ENCODE results near the gene SIN3B.
A peak's percentile ranks its signal among the peaks of the same experiment; 100 is the strongest.
"Not testable (repeated sequence)": the region's sequence is repeated elsewhere in the genome, so short reads cannot be mapped to it uniquely, and the experiment has no call there.

SIN3B gene

DNA sequence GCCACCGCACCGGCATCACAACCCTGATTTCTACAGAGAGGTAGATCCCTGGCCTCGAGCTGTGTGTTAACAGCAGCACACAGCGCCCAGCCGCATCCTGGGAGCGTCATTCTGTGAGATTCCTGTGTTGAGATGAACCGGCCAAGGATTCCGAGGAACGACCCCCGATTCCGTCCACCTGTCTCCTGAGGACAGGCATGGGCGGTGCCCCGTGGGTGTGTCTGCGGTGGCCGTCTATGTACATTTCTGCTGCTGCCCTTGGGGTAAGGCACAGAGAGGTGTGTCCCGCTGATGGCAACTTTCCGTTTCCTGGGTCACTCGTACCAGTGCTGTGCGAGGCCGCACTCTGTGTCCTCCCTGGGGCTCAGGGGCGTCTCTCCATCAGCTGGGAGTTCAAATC is 43.5 kb downstream of the SIN3B start:
- no peak for DNase-seq

DNA sequence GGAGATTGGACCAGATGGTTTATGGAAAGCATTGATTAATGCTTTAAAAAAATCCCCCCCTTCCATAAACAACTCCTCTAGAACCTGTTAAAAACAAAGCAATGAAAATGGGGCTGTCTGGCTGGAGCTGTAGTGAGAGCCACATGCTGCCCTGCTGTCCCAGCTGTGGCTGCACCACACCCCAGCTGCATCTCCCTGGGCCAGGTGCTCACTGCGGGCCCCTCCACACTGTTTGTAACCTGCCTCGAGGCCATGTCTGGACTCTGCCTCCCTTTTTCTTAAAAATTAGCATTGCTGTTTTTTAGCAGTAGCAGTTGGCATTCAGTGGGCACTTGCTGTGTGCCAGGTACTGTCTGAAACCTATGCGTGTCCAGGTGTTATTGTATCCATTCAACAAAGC is 44.4 kb downstream of the SIN3B start:
- DNase-seq, result no peak

DNA sequence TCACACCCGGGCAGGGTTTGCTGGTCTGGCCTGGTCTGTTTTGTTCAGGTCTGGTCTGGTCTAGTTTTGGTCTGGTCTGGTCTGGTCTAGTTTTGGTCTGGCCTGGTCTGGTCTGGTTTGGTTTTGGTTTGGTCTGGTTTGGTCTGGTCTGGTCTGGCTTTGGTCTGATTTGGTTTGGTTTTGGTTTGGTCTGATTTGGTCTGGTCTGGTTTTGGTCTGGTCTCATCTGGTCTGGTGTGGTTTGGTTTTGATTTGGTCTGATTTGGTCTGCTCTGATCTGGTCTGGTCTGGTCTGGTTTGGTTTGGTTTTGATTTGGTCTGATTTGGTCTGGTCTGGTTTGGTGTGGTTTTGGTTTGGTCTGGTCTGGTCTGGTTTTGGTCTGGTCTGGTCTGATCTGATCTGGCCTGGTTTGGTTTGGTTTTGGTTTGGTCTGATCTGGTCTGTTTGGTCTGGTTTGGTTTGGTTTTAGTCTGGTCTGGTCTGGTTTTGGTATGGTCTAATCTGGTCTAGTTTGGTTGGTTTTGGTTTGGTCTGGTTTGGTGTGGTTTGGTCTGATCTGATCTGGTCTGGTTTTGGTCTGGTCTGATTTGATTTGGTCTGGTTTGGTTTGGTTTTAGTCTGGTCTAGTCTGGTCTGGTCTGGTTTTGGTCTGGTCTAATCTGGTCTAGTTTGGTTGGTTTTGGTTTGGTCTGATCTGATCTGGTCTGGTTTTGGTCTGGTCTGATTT is 45.2 kb downstream of the SIN3B start:
- no peak for DNase-seq

DNA sequence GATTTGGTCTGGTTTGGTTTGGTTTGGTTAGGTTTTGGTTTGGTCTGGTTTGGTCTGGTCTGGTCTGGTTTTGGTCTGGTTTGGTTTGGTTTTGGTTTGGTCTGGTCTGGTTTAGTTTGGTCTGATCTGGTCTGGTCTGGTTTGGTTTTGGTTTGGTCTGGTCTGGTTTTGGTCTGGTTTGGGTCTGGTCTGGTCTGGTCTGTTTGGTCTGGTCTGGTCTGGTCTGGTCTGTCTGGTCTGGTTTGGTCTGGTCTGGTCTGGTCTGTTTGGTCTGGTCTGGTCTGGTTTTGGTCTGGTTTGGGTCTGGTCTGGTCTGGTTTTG is 45.7 kb downstream of the SIN3B start:
- not testable (repeated sequence) for DNase-seq

DNA sequence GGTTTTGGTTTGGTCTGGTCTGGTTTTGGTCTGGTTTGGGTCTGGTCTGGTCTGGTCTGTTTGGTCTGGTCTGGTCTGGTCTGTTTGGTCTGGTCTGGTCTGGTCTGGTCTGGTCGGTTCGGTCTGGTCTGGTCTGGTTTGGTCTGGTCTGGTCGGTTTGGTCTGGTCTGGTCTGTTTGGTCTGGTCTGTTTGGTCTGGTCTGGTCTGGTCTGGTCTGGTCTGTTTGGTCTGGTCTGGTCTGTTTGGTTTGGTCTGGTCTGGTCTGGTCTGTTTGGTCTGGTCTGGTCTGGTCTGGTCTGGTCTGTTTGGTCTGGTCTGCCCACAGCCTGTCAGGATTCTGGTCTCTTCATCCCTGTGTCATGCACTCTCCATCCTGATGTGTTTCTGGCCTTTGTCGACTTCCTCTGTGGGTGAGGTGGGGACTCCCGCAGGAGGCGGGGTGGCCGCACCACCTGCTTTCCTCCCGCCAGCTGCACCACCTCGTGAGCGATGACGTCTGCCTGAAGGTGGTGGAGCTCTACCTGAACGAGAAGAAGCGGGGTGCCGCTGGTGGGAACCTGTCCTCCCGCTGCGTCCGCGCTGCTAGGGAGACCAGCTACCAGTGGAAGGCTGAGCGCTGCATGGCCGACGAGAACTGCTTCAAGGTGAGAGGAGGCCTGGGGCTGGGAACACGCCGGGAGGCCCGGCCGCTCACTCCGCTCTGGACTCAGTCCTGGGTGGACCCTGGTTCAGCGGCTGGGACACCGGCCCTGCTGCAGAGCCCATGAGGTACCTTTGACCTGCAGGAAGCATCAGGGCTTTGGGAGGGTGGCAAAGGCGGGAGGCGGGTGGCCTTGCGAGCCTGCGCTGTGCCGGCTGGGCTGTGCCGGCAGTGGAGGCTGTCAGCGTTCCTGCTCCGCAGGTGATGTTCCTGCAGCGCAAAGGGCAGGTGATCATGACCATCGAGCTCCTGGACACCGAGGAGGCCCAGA is 46.7 kb downstream of the SIN3B start:
- no peak for DNase-seq

DNA sequence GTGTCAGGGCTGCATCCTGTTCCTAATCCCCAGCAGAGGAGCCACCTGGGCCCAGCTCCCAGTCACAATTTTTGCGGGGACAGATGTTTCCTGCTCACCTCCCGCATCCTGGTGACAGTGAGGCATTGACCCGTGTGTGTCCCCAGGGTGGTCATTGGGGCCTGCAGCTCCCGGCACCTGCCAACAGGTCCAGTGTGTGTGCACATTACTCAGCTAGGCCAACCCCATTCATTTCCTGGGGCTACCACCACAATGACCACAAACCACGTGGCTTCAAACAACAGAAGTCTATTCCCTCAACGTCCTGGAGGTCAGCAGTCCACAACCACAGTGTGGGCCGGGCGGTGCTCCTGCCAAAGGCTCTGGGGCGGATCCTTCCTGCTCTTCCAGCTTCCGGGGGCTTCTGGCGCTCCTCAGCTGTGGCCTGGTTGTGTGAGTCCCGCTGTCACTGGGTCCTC is 47.7 kb downstream of the SIN3B start:
- DNase-seq, result no peak

DNA sequence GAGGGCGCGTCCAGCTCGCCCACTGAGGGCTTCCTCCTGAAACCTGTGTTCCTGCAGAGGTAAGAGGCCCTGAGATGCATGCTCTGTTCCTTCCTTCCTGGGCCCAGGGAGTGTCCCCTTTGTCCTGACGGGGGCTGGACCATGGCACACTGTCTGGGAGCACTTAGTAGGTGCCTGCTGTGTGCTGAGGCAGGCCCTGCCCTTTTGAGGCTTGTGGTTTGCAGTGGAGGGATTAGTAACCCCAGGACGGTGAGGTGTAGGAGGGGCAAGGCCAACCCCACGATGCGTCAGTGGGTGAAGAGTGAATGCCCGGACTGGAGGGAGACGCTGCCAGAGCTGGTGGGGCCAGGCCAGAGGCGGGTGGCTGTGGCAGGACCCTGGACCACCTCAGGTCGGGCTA is 48.4 kb downstream of the SIN3B start:
- no peak for DNase-seq

DNA sequence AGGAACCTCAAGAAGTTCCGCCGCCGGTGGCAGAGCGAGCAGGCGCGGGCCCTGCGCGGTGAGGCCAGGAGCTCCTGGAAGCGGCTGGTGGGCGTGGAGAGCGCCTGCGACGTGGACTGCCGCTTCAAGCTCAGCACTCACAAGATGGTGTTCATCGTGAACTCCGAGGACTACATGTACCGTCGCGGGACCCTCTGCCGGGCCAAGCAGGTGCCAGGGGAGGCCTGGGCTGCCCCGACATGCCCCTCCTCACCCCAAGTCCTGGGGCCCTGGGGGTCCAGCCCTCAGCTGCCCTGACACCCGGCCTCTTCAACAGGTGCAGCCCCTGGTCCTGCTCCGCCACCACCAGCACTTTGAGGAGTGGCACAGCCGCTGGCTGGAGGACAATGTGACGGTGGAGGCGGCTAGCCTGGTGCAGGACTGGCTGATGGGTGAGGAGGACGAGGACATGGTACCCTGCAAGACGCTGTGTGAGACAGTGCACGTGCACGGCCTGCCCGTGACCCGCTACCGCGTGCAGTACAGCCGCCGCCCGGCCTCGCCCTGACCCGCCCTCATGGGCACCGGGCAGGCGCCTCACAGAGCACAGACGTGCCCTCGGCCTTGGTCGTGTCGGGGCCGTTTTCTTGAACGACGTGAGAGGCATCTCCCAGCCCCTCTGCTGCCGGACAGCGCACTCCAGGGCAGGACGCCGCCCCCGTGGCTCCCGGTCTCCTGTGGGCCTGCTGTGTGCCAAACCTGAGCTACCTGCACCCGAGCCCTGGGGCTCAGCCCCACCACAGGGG is 49.2 kb downstream of the SIN3B start:
- no peak for DNase-seq

DNA sequence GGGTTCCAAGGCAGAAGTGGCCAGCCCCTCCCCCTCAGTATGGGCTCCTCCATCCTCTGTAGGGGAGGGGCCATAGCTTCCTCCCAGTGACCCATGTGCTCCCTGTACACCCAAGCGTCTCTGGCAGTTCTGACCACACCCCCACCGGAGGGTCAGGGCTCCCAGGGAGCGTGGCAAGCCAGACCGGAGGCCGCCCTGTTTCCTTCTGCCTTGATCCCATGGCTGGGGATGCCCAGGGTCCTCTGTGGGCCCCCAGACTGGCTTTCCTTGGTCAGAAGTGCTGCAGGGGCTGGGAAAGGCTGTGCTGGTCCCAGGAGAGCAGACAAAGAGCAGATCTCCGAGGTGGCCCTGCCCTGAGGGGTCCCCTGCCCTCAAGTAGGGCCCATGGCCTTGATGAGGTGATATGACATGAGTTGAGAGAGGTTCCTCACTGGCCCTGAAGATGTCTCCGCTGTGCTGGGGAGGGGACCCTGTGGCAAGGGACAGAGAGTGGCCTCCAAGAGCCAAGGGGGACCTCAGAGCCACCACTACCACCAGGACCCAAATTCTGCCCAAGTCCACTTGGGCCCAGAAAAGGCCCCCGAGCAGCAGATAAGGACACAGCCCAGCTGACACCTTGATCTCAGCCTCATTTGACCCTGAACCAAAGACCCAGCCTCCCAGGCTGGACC is 51.8 kb downstream of the SIN3B start:
- DNase-seq, result no peak

DNA sequence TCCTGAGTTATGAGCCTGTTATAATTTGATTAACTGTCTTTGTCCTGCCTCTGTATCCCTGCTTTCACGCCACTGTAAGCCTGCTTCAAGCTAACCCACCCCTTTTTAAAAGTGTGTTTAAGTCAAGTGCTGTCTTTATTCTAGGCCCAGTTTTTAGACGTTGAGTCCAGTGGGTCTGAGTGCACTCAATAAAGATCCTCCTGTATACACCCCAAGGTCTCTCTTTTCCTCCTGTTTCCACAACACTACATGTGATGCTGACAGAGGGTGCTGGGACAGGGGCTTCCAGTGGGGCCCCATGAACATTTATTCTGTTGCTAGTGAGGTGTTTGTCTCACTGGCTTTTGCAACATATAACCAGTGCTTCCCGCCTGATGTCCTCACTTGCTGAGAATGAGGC is 52.9 kb downstream of the SIN3B start:
- DNase-seq, result no peak

DNA sequence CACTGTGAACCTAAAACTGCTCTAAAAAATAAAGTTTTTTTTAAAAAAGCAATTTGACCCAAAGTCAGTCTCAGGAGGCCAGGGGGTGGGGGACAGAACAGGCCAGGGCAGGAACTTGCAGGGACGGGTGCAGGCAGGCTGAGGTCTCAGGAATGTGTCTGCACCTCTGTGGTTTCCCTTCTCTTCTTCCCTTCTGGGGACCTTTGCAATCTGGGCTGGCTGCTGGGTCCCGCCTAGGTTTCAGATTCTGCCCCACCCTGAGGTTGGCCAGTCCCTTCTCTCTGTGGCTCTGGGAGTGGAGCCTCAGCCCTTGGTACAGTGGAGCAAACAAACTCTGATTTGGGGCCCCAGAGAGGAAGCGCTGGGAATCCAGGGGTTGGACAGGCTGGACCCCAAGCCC is 54.3 kb downstream of the SIN3B start:
- DNase-seq, result no peak

DNA sequence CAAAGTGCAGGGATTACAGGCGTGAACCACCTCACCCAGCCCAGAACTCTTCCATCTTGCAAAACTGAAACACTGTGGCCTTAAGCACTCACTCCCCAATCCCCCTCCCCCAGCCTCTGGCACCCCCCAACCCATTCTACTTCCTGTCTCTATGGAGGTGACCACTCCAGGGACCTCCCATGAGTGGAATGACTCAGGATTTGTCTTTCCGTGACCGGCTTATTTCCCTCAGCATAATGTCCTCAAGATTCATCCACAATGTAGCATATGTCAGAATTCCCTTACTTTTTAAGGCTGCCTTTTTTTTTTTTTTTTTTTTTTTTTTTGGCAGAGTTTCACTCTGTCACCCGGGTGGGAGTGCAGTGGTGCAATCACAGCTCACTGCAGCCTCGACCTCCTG is 56.0 kb downstream of the SIN3B start:
- peak; percentile 19 for DNase-seq

DNA sequence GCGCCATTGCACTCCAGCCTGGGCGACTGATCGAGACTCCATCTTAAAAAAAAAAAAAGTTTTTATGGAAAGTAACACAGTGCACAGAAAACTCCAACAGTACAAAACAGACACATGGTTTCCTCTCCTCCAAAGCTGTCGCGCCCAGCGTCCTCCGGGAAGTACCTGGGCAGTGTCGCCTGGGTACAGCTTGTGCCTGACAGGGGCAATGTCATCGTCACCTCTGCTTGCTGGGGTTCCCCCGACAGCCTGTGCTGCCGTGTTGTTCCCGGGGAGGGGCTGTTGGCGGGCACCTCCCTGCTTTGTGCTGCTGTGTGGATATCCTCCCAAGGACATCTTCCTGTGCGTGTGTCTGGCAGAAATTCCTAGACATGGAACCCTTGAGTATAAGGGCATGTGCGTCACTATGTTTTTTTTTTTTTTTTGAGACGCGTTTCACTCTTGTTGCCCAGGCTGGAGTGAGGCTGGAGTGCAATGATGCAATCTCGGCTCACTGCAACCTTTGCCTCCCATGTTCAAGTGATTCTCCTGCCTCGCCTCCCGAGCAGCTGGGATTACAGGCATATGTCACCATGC is 57.2 kb downstream of the SIN3B start:
- DNase-seq, result peak; percentile 18

DNA sequence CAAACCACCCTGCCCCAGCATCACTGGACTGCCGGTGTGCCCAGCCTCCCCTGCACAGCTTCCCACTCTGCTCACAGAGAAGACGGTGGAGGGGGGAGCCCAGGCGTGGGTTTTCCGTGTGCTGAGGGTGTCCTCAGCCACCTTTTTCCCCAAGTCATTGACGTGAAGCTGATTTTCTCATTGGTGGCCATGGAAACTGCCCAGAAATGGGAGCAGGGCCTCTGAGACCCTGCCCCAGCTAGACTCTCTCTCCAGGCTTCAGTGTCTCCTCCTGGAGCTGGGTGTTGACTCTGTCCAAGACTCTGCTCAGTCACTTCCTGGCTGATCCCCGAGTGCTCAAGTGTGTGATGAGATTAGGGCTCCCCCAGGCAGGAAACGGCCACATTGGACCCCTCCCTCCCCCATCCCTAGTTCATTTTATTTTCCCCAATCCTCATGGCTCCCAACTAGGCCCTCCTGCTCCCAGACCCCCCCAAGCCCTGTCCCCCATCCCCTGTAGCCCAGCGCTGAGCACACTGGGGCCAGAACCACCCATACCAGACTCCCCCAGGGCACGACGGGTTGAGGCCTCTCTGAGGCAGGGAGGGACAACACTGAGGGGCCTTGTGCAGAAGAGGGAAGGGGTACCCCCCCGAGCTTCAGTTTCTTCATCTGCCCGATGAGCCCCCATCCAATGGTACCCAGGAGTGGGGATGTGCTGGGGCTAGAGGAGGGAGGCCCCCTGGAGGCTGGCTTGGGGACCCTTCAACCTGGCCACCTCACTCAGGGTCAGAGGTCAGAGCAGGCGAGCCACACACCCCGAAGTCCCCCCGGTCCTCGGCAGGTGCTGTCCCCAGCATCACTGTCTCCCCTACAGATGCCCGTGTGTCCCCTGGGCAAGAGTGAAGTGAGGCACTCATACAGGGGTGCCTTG is 58.4 kb downstream of the SIN3B start:
- no peak for DNase-seq

DNA sequence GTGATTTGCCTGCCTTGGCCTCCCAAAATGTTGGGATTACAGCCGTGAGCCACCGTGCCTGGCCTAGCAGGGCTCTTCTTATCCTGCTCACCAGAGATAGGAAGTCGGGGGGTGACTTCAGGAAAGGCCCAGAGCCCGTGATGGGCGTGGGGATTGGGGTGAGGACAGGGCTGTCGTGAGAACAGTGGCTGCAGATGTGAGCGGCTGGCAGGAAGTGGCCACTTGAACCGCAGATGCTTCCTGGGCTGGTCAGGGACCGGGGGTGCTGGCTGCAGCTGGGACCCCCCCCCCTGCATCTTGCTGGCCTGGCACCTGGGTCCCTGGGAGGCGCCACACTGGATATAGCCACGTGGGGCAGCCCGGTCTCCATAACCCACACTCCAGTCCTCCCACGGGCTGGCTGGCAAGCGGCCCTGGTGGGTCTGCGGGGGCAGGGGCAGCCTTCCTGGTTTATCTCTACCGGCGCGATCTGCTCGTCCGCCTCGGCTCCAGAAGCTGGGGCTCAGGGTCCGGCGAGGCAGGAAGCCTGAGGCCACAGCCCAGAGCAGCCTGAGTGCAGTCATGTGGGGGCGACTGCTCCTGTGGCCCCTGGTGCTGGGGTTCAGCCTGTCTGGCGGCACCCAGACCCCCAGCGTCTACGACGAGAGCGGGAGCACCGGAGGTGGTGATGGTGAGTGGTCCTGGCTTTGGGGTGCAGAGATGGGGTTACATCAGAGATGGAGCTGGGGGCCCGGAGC is 59.6 kb downstream of the SIN3B start, which contains the start of gene F2RL3:
F2RL3 (plus strand) TSS at position 371 of the 737 bp plus-strand sequence; CDS start at position 562, 191 bp downstream.
- DNase-seq, result peak; percentile 10

DNA sequence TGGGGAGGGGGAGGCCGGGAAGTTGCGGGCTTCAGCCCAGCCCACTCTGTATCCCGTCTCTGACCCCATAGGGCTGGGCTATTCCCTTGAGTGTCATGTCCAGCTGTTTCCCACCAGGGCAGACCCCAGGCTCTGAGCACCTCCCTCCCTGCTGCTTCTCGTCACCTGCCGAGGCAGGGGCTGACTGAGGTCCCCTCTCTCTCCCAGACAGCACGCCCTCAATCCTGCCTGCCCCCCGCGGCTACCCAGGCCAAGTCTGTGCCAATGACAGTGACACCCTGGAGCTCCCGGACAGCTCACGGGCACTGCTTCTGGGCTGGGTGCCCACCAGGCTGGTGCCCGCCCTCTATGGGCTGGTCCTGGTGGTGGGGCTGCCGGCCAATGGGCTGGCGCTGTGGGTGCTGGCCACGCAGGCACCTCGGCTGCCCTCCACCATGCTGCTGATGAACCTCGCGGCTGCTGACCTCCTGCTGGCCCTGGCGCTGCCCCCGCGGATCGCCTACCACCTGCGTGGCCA is 60.2 kb downstream of the SIN3B start:
- no peak for DNase-seq

DNA sequence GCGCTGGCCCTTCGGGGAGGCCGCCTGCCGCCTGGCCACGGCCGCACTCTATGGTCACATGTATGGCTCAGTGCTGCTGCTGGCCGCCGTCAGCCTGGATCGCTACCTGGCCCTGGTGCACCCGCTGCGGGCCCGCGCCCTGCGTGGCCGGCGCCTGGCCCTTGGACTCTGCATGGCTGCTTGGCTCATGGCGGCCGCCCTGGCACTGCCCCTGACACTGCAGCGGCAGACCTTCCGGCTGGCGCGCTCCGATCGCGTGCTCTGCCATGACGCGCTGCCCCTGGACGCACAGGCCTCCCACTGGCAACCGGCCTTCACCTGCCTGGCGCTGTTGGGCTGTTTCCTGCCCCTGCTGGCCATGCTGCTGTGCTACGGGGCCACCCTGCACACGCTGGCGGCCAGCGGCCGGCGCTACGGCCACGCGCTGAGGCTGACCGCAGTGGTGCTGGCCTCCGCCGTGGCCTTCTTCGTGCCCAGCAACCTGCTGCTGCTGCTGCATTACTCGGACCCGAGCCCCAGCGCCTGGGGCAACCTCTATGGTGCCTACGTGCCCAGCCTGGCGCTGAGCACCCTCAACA is 60.8 kb downstream of the SIN3B start:
- no peak for DNase-seq

DNA sequence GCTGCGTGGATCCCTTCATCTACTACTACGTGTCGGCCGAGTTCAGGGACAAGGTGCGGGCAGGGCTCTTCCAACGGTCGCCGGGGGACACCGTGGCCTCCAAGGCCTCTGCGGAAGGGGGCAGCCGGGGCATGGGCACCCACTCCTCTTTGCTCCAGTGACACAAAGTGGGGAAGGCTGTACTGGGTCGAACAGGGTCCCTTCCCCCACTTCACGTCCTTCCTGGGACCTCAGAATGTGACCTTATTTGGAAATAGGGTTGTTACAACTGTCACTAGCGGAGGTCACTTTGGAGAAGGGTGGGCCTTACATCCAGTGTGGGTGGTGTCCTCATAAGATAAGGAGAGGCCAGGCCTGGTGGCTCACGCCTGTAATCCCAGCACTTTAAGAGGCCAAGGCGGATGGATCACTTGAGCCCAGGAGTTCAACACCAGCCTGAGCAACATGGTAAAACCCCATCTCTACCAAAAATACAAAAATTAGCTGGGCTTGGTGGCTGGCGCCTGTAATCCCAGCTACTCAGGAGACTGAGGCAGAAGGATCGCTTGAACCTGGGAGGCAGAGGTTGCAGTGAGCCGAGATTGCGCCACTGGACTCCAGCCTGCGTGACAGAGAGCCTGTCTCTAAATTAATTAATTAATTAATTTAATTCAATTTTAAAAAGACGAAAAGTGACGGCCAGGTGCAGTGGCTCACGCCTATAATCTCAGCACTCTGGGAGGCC is 61.4 kb downstream of the SIN3B start:
- DNase-seq, result no peak

All from fibroblast of skin of right biceps (primary cell).